HG03064 (cell line): ENCODE data around the gene CNKSR2.

Experiments
- ATAC-seq: cut with Tn5 transposase; IDR thresholded peaks from one replicate; pipeline ENCODE4 v1.9.1; 2021; ENCODE audit warnings: low read depth; ENCODE audit not compliant: unreplicated experiment

The CNKSR2 gene

DNA sequence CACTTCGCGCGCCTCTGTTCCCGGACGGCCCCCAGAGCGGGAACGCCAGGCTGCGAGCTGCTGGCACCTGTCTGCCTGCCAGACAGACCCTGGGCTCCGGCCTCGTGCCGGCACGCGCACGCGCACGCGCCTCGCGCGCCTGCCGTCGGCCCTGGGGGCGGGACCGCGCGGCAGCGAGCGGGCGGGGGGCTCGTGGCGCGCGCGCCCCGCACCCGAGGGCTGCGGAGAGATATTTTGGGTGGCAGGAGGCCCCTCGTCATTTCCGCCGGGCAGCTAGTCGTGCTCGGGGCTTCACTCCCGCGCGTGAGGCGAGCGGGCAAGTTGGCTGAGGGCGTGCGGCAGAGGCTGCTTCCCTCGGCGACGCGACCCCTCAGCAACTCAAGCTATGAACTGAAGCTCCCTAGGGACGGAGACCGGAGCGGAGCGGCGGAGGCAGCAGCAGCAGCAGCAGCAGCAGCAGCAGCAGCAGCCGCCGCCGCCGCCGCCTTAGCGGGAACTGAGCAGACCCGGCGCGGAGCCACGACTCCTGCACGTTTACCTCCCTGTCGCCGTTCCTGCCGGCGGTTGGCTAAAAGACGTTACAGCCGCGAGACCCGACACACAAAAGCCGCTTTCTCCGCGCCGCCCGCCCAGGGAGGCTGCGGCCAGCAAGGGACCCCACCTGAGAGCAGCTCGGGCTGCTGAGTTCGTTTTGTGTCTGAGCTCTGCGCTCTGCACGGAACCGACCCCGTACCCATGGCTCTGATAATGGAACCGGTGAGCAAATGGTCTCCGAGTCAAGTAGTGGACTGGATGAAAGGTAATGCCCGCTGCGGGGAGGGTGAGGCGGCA is at the start of gene CNKSR2:
CNKSR2 (plus strand) TSS at position 256 of the 831 bp plus-strand sequence; CDS start at position 736, 480 bp downstream.
- ATAC-seq, result peak; percentile 54

DNA sequence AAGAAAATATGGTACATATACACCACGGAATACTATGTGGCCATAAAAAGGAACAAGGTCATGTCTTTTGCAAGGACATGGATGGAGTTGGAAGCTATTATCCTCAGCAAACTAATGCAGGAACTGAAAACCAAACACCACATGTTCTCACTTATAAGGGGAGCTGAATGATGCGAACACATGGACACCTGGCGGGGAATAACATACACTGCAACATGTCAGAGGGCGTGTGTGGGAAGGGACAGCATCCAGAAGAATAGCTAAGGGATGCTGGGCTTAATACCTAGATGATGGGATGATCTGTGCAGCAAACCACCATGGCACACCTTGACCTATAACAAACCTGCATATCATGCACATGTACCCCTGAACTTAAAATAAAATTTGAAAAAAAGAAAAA is 19.5 kb upstream of the CNKSR2 start:
- ATAC-seq, result no peak

DNA sequence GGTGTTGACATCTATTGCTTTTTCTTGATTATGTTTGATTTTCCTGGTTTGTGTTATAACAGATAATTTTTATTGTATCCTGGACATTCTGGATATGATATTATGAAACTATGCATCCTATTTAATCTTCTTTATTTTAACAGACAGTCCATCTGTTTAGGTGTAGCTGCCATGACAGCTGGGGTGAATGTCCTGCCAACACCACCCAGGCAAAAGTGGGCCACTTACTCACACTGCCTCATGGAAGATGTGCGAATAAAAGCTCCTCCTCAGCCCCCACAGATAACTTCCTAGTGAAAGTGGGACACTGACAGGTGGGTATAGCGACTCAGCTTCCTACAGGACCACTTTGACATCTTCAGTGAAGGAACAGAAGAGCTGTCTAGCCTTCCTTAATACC is 18.4 kb upstream of the CNKSR2 start:
- no peak for ATAC-seq

DNA sequence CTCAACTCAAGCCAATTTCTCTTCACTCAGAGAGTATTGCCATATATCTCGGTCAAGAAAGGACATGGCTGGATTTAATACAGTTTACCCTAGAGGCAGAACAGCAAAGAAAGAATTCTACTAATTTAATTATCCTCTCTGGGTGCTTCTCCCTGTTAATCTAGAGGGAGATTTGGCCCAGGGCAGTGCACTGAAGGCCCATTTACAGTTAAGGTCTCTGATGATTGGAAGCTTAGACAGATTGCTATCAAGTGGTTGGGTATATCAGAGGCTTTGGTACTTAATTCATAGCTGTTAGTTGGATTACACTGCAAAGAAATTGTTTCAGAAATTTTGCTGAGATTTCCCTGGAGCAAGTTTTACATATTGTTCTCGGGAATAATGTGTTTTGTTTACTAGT is 4.6 kb upstream of the CNKSR2 start:
- no peak for ATAC-seq

DNA sequence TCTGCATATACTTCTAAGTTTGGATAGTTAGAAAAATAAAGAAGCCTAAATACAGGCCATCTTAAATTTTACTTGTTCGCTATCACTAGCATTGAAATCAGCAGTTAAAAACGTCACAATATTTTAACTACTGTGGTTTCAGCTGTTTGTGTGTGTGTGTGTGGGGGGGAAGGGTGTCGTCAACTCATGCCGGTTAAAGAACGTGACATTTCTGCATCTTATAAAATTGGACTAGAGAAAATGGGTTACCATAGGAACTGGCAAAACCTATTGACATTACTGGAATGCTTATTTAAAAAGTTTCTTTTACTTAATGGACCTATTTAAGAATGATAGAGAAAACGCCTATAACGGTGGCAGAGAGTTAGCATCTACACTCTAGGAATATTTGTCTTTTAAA is 1.2 kb upstream of the CNKSR2 start:
- ATAC-seq, result no peak

DNA sequence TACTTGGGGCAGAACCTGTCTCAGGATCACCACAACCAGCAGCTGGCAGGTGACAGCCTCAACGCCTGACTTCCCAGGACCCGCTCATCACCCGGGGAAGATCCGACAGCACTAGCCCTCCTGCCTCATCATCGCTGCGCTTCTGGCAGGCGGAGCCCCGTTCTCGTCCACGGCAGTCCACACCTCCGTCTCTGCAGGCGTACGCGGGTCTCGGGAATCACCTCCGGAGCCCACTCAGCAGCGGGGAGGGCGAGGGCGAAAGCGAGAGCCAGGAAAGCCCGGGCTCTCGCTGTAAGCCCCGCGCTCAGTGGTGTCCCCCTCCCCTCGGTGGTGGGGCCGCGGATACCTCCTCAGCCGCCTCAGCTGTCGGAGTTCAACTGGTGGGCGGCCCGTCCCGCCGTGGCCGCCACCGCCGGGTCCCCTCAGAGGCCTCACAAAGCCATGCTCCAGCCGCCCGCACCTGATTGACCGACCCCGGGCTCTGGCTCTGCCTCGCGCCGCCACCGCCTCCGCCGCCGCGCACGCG is 518 bp upstream of the CNKSR2 start:
- ATAC-seq, result peak; percentile 16

DNA sequence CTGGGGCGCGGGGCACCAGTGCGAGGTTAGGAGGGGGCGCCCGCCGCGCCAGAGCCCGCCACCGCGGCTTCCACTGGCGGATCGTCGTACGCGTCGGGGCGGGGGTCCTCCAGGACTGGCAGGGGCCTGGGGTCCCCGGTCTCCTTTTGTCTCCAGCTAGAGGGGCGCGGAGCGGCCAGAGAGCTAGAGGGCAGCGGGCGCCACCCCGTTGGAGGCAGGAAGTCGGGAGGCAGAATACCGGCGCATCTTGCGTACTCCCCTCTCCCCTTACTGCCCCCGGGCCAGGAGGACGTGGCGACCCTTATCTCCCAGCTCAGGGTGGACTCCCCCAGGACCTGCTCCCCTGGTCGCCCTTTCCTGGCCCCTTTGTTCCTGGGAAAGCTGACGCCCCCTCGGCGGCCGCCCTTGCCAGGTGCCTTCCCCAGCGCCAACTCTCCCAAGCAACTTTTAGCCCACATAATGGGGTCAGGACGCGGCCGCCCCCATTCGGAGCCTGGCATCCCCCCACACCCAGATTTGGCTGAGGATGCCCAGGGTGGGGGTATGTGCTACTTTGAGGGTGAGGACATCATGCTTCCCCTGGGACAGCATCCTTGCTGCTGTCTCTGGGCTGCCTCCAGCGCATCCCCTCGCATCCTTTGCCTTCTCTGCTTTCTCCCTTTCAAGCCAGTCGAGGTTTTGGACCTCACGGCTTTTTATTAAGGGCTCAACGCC is 933 bp downstream of the CNKSR2 start:
- ATAC-seq, result peak; percentile 20

DNA sequence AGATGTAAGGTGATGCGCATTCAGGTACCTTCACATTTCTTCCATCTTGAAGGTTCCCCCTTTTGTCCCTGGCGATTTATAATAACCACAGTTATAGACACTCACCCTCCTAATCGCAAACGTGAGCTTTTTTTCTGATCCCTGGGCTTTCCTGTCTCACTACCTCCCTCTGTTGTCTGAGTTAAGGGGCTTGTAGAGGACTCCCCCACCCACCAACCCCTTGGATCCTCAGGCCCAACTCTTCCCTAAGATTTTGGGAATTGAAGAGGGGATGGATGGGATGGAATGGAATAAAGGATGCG is 1.4 kb downstream of the CNKSR2 start:
- no peak for ATAC-seq

DNA sequence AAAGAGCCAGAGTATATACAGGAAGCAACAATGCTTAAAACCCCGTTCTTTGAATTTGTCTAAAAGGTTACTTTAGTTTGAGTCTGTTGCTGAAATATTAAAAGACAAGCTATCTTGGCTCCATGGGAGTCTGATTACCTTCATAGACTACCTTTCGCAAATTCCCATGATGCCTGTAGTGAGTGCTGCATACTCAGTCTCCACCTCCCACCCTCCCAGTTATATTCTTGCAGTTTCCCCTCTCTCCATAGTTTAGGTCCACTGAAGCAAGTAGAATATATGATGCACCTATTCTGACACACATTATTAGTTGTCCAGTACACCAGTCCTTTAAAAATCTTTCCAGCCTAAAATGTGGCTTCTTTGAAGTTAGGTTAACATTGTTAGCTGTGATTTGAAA is 2.4 kb downstream of the CNKSR2 start:
- ATAC-seq, result no peak

DNA sequence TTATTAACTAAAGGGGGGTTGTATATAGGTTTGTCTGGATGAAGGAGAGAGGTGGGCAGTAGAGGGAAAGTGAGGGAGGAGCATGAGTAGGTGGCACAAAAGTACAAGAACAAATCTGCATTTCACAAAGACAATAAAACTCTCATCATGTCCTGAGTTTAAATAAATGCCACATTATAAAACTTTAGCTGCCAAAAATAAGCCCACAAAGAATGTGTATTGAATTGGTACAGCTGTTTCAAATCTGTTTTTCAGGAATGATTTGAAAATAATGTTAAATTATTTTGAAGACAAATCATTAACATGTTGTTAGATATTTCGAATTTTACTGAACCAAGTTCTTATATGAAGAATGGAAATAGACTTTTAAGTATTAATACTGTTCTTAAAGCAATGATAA is 5.8 kb downstream of the CNKSR2 start:
- no peak for ATAC-seq

DNA sequence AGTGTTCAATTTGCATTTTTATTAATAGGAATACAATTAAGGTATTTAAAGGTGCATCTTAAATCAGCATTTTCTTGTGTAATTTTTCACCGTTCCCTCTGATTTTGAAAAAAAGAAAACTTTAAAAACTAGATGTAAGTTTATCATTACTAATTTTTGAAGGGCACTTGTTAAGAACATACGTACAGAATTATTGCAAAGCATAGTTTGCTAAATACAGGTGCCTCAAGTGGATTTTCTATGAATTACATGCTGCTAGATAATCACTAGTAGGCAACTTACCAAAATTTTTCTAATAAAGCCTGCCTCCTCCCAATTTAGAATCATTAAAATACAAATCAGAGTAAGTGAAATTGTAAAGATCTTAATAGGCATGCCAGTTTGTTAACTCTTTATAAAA is 8.5 kb downstream of the CNKSR2 start:
- no peak for ATAC-seq

DNA sequence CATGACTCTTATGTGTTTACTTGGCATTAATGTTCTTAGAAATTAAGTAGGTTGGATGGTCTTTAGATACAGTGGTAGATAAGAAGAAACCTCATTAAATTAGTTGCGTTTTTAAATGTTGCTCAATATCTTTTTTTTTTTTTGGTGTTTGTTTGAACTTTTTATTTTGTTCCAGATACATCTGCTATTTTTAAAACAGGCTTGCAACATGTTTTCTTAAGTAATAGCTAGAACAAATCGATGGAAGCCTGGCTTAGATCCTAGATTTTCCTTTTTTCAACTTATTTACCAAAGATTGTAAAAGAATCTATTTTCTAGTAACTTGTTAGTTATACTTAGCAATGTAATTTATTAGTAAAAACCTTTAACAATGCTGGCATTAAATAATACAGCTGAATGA is 9.3 kb downstream of the CNKSR2 start:
- no peak for ATAC-seq

DNA sequence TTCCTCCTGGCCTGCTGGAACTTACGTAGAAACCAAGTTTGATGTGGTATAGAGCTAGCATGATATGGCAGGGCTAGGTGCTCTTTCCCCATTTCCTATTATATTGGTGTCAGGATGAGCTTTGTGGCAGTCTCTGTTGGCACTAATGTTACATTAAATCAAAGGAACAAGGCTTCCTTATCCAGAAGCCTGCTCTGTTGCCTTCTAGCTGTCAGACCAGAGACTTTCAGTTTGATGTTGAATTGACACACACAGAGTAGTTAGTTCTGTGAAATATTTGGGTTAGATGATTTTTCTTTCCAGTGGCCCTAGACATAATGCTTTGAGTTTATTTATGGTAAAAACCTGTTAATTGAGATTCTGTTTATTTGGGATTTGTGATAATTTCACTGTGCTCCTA is 10.0 kb downstream of the CNKSR2 start:
- ATAC-seq, result no peak

DNA sequence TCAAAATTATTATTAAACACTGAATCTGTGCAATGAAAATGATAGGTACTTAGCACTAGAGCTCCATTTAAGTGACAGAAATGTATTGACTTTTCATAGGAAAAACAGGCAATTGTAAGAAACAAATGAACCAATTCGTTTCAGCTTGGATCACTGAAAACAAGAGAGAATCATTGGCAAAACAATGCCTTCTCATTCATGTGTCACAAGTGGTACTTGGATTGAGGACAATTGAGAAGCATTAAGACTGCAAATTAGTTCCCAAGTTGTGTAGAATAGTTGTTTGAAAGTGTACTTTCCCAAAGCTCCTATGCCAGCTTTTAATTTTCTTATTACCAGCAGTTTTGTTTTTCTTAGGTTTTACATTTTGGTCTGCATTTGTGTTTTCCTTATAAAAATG is 20.6 kb downstream of the CNKSR2 start:
- no peak for ATAC-seq

DNA sequence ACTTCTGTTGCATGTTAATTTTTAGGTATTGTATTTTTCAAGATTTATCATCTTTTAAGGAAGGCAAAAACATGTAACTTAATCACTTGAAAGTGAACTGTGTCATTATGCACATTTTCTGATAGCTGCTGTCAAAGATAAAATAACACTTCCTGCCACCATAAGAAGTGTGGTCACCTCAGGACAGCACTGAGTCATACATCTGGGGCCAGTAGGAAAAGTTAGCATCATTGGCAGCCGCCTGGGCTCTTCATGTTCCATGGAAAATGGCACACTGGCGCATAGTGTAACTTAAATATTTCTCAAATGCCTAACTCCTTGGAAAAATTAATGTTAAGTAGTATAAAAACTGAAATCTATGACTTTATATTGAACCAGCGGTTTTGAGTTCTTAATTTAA is 24.2 kb downstream of the CNKSR2 start:
- no peak for ATAC-seq

DNA sequence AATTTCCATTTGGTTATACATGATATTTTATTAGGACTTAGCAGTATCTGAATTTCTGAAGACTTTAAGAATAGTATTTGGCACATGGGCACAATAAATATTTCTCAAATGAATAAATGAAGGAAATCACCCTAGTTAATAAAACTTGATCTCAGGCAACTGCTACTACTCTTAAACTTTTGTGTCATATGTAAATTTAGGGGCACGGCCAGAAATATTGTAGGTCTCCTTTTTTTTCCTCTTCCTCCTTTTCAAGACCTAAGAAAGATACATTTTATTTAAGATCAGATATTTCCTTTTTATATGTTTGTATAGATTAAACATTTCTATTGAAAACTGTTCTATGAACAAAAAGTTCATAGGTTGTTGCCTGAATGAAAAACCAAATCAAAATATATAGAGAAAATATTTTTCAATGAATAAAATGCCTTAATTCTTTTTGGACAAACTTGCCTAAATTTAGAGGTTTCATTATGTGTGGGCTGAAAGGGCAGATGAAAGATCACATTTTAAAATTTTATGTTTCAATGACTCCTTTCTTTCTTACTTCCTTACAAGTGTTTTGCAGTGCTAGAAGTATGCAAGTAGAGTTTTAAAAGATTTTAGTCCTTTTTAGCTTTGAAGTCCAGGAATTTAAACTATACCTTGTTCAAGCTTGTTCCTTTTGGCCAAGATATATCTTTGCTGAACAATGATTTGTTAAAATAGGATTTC is 26.3 kb downstream of the CNKSR2 start:
- ATAC-seq, result no peak

DNA sequence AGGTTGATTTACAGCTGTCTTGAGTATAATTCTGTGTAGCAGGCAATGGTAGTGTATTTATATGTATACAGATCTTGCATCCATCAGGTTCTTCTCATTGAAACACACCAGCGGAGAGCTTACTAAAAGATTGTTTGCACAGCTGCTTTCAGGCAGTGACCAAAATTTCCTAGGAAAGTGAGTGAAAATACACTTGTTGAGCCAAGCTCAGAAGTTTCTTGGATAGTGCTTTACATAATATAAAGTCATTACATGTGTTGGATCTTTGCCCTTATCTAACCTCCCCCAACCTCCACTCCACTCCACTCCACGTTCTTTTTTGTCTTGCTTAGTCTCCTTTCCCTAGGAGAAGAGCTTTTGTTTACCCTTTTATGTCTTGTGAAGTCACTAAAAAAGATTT is 34.1 kb downstream of the CNKSR2 start:
- no peak for ATAC-seq

DNA sequence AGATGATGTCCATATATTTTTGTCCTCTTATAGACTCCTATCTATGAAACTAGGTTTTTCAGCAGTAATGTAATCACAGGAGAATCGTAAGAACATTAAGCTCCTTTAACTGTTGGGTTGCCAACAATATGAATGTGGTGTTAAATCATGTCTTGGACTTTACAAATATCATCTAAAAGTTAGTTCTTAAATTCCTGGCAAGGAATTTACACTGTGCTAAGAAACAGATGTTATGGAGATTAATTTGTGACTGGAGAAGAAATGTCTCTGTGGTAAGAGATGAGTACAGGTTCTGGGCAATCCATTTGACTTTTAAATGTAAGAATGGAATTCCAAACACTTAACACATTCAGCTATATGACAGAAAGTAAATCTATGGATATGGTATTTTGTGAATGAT is 34.6 kb downstream of the CNKSR2 start:
- no peak for ATAC-seq

DNA sequence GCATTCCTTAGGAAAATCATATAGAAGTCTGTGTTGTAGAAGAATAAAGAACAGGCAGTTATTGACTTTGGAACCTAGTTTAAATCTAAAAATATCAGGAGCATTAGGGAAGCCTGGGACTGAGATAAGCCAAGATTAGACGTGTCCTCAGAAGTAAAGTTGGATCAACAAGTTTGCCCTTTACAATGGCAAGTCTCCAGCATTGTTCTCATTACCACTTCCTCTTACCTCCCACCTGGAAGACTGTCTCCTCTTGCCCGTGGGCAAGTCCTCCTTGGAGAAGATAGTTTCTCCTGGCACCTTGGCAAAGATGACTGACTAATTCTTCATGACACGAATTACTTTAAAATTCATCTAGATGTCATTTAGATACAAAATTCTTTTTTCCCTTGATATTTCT is 37.8 kb downstream of the CNKSR2 start:
- ATAC-seq, result no peak

DNA sequence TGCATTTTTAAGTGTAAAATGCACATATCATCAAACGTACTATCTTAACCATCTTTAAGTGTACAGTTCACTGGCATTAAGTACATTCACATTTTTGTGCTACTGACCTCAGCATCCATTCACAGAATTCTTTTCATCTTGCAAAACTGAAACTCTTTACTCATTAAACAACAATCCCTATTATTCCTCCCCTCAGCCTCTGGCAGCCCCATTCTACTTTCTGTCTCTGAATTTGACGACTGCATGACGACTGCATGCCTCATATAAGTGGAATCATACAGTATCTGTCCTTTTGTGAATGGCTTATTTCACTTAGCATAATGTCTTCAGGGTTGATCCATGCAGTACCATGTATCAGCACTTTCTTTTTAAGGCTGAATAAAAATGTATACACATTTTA is 38.7 kb downstream of the CNKSR2 start:
- ATAC-seq, result no peak

DNA sequence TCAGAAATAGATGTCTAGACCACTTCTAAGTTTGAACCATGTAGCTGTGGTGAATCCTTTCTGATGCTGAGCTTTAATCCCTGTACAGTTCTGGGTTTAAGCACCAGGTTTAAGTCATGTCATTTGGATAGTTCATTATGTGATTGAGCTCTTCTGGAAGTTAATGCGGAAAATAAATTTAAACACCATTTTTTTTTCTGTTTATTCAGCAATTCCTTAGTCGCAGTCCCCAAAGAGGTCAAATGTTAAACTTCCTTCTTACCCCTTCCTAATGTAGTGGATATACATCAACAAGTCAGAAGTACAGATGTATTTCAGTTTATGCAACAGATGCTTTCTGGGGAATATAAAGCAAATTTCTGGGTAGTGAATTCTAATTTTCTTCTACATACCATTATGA is 52.9 kb downstream of the CNKSR2 start:
- ATAC-seq, result no peak
